ENCODE data around the gene TMEM170B.

DNA sequence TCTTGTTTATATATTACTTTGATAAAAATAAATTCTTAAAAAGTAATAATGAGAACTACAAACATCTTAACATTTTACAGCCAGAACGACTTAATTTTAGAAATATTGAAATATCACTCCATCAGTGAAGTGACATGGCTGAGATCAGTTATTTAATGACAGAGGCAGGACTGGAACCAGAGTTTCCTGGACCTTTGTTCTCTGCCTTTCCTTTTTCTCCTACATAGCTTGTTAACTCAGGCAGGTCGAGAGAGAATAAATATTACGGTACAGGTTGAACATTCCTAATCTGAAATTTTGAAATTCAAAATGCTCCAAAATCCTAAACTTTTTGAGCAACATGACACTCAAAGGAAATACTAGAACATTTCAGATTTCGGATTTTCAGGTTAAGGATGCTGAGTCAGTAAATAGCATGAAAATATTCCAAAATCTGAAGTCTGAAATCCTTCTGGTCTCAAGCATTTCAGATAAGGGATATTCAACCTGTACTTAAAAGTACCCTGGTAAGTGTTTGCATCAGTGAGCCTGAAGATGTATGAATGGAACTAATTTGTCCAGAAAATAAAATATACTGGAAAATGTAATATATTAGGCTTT, 6.5 kb downstream of the TMEM170B start:
- TF ChIP-seq CTCF (IDR thresholded peaks at IDR 0.05) (no peak), POLR2A (IDR thresholded peaks at IDR 0.05) (no peak)

Measured in uterus (tissue), 2 donors.